Inferior parietal cortex (tissue), 1 donor: ENCODE data around the gene CDC20.
A peak's percentile ranks its signal among the peaks of the same experiment; 100 is the strongest.
"Not testable (repeated sequence)": the region's sequence is repeated elsewhere in the genome, so short reads cannot be mapped to it uniquely, and the experiment has no call there.

Experiments
- DNase-seq: peaks from one replicate; pipeline ENCODE4 v3.0.0-alpha.2; 2016; ENCODE audit errors: extremely low spot score

Gene CDC20

DNA sequence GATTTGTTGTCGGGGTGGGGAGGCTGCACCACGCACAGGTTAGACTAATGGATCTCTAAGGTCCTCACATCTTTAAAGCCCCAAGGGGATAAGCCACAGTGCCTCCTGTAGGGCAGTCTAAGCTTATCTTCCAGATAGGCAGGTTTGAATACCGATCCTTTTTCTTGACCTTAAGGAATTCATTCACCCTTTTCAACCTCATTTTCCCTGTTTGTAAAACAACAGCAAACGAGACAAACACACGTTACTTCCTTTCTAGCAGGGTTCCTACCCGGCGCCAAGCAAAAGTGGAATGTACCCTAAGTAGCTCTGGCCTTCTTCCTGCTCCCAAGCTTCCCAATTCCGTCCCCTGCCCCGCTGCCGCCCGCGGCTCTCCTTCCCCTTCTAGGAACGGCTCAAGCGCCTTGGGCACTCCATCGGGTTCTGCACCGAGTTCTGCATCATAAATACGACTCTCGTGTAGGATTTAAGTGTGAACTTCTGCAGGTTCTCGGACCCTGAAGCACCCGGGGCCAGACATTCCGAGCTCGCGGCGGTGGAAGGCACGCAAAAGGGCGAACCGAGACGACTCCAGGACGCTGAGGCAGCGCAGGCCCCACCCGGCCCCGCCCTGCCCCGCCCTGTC is 548 bp upstream of the CDC20 start:
- peak; percentile 57 for DNase-seq

DNA sequence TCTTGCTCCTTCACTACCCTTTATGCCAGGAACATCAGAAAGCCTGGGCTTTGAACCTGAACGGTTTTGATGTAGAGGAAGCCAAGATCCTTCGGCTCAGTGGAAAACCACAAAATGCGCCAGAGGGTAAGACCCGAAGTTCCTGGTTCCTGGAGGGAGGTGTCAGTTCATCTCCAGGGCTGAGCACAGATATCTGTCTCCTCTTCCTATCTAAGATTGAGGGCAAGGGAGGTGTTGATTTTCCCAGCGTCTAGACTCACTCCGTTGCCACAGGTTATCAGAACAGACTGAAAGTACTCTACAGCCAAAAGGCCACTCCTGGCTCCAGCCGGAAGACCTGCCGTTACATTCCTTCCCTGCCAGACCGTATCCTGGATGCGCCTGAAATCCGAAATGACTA is 915 bp downstream of the CDC20 start:
- no peak for DNase-seq

DNA sequence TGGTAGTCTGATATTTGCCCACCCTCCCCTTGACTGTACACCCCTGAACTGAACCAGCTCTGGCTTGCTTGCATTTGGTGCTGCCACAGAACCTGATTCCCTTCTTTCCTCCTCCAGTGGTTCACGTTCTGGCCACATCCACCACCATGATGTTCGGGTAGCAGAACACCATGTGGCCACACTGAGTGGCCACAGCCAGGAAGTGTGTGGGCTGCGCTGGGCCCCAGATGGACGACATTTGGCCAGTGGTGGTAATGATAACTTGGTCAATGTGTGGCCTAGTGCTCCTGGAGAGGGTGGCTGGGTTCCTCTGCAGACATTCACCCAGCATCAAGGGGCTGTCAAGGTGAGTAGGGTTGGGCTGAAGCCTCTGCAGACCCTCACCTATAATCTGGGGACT is 1.8 kb downstream of the CDC20 start:
- DNase-seq: no peak

DNA sequence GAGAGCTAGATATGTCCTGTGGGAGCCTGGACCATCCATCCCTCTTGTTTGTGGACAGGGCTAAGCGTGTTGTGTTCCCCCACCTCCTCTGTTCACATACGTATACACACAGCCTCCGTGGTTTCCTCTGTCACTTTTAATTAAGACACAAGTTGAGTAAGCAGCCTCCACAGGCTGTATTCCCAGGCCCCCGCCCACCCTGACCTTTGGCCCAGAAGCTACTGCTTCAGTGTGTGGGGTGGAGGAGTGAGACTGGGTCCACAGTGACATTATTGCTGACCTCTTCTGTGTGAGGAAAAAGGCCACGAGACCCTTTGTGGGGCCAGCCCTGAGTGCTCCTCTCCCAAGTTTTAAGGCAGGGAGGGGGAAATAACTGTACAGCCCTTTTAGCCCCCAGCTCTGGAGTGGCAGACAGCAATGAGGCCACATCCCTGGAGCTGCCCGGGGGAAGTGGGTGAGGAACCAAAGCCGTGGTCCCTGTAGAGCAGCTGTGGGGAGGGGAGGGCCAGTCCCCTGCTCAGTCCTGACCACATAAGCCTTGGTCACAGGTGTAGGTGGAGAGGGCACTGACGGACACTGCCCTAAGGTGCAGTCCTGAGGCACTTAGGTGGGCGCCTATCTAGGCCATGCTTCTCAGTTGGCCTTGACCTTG is 4.6 kb downstream of the CDC20 start:
- DNase-seq: no peak

GRCh38 chr1:43363935-43364525 is 5.2 kb downstream of the CDC20 start:
- DNase-seq: no peak

DNA sequence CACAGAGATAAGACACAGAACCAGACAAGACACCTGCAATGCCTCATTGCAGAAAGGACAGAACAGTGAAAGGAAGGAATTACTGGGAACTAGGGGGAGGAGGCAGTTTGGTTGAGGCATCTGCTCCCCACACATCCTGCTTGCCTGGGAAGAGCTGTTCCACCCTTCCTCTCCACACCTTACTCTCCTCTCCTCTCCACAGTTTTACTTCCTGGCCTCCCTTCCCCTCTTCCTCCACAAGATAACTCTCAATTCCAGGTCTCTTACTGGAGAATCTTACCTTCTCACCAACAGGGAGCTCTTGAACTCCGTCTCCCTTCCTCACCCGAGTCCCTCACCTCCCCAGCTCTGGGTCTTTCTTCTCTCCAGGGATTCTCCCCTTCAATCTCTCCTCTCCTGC is 6.9 kb downstream of the CDC20 start:
- DNase-seq: no peak

DNA sequence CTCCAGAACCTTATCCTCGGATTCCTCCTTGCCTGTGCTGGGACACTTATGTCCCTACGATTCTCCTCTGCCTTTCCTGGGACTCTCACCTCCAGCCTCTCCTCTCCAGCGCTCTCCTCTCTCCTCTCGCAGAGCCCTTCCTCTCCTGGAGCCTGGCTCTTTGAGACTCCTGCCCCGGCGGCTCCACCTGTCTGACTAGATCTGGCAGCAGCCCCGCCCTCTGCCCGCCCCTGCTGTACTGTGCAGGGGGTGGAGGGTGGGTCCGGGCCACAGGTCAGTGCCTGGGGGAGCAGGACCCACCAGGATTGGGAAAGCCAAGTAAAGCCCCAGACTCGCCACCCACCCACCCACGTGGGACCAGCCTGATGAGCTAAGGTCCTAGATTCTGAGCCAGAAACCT is 7.4 kb downstream of the CDC20 start:
- no peak for DNase-seq

- no peak for DNase-seq
These were observed 7.8 kb downstream of the CDC20 start for GRCh38 chr1:43366601-43367025.

- no peak for DNase-seq
These were observed 8.5 kb downstream of the CDC20 start for GRCh38 chr1:43367026-43367903.

- DNase-seq: peak; percentile 70
These were observed 9.3 kb downstream of the CDC20 start, which contains the start of gene ELOVL1 for GRCh38 chr1:43367904-43368645. TSS of gene ELOVL1 (minus strand) at chr1:43368011. CDS start at chr1:43365609, 2,402 bp downstream.

GRCh38 chr1:43368646-43369020 is 9.9 kb downstream of the CDC20 start:
- DNase-seq: no peak

GRCh38 chr1:43369779-43370178 is 11.0 kb downstream of the CDC20 start:
- not testable (repeated sequence) for DNase-seq

GRCh38 chr1:43370564-43370963 is 11.8 kb downstream of the CDC20 start:
- DNase-seq: no peak

GRCh38 chr1:43372172-43372571 is 13.4 kb downstream of the CDC20 start:
- DNase-seq: no peak

- no peak for DNase-seq
These were observed 14.5 kb downstream of the CDC20 start for GRCh38 chr1:43373066-43373940.

- no peak for DNase-seq
These were observed 18.0 kb downstream of the CDC20 start for GRCh38 chr1:43376723-43377235.

DNA sequence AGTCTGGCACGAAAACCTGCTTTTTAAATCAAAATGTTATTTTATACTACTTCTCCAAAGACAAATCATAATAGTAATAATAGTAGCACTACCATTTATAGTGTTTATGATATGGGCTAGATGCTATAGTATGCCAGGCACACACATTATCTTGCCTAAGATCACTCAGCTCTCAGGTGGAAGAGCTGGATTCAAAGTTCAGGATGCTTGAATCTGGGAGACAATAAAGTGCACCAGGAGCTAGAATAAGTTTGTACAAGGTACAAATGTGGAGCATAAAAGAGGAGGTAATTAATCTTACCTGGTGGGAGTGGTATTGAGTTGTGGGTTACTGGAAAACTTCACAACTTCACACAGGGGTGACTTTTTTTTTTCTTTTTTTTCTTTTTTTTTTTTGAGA is 19.1 kb downstream of the CDC20 start:
- no peak for DNase-seq

- no peak for DNase-seq
These were observed 20.7 kb downstream of the CDC20 start for GRCh38 chr1:43379476-43379875.

DNA sequence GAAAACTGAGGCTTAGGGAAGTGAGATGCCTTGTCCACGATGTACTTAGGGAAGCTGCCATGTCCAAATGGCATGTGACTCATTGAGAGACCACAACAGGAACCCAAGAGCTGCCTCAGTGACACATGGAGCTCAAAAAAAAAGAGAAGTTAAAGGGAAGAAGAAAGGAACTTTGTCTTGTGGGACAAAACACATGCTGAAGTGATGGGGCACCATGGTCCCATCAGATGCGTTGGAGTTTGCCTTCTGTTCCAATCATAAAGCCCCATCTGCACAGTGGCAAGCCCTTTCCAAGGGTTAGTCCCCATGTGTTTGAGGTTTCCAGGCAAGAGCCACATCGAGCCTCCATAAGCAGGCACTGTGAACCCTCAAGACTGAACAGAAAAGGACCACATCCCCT is 22.8 kb downstream of the CDC20 start:
- peak; percentile 55 for DNase-seq

DNA sequence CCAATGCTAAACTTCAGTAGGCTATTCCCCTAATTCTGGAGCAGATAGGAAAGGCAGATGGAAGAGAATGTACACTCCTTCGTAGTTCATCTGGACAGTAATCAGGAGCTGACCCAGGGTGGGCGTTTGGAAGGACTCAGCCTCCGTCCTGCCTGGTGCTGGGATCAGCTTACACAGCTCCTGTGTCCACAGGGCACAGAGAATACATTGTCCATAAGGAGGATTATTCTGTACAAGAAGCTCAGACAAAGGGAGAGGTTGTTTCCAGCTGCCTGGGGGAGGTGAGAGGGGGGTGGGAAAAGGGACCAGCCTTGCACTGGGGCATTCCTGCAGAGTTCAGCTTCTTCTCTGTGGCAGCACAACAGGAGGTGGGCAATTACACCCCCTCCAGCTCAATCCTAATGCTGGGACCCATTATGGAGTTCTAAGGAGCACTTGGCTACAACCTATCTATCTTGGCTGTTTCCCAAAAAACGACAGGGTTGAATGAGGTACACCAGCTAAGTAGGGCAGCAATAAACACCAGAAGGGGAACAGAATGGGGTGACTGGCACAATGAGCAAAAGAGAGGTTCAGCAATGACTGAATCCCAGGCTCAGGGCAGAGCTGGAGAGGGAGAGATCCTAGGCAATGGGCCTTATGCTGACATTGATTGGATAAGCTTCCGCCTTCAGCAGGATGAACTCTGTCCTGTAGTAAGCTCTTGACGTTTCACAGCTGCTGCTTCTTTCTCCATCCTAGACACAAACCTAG is 23.4 kb downstream of the CDC20 start:
- DNase-seq: peak; percentile 73
